ENCODE measurements around the gene POMT2. TPM values are rescaled to one million over a fixed set of nuclear protein-coding genes. Genes with fewer than 3 reads are reported as not detected.

POMT2 gene
- total RNA-seq, 3 donors from 2014 or later, result 16.8 to 30.3 (median 25.2) TPM

DNA sequence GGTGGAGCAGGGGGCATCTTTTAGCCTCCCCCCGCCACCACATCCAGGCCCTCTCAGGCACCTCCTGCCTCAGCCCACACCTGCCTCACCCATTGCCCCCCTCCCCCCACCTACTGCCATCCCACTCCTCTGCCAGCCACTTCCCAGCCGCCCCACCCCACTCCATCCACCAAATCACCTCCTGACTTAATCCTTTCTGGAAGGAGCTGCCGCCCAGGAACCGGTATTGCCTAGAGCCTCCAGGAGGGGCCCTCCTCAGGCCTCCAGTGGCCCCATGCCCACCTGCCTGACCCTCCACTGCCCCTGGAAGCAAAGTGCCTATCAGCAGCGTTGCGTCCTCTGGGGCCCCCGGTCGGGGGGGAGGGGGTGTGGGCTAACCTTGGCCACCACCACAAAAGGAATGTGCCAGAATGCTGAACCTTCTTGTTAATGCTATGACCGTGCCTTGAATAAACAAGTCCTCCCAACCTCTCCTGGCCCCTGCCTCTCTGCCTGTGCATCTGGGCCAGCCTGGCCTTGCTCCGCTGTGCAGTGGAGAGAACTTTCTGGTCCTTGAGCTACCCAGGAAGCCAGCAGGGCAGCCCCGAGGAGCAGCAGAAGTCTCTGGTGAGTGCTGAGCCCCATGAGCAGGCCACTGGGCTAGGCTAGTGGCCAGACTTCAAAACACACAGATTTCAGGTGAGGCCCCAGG is 61.5 kb downstream of the POMT2 start:
- no peaks in the 10 kb centered on the region for H3K9me3 ChIP-seq

GRCh38 chr14:77258566-77258965 is 62.1 kb downstream of the POMT2 start:
- H3K4me1 ChIP-seq, result no peaks in the 10 kb centered on the region
- no peak for TF ChIP-seq POLR2A (IDR thresholded peaks at IDR 0.05)
- TF ChIP-seq, protein P1, sequence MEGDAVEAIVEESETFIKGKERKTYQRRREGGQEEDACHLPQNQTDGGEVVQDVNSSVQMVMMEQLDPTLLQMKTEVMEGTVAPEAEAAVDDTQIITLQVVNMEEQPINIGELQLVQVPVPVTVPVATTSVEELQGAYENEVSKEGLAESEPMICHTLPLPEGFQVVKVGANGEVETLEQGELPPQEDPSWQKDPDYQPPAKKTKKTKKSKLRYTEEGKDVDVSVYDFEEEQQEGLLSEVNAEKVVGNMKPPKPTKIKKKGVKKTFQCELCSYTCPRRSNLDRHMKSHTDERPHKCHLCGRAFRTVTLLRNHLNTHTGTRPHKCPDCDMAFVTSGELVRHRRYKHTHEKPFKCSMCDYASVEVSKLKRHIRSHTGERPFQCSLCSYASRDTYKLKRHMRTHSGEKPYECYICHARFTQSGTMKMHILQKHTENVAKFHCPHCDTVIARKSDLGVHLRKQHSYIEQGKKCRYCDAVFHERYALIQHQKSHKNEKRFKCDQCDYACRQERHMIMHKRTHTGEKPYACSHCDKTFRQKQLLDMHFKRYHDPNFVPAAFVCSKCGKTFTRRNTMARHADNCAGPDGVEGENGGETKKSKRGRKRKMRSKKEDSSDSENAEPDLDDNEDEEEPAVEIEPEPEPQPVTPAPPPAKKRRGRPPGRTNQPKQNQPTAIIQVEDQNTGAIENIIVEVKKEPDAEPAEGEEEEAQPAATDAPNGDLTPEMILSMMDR (IDR thresholded peaks at IDR 0.05), result no peak
- TF ChIP-seq POLR2AphosphoS5 (IDR thresholded peaks at IDR 0.05), result no peak

More for the DNA sequence above, 61.5 kb downstream of the POMT2 start:
- DNase-seq (ENCODE audit: low spot score in 2 of 2), result no peak
- Histone ChIP-seq H3K27ac (no peak overlapping the region), H3K4me3 (no peak overlapping the region), H3K27me3 (no peaks in the 10 kb centered on the region), H3K36me3 (no peaks in the 10 kb centered on the region), H3K4me1 (no peaks in the 10 kb centered on the region)
- TF ChIP-seq POLR2AphosphoS5 (IDR thresholded peaks at IDR 0.05) (no peak), POLR2A (IDR thresholded peaks at IDR 0.05) (no peak)
- TF ChIP-seq, protein P1 (IDR thresholded peaks at IDR 0.05), result no peak
- intact Hi-C loops (cut with DNase I; ENCODE audit: low total_unique reads), result no loop called here

DNA sequence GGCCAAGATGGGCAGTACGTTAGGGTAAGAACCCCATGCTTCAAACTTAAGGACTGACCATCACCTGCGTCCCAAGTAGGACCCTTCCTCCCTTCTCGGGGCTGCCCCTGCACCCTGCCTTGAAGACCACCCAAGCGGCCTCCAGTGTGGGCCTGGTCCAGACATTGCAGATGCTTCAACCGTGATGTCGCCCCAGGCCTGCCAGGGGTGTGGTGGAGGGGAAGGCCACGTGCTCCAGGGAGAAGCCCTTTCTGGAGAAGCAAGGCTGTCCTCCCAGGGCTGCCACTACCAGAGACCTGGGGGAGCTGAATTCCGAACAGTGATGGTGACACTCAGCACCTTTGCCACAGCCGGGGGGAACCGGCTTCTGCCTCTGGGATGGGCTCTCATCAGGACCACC is 63.0 kb downstream of the POMT2 start:
- no peaks in the 10 kb centered on the region for H3K4me1 ChIP-seq
- DNase-seq (ENCODE audit: low spot score in 2 of 2), result no peak
- H3K27me3 ChIP-seq, result no peaks in the 10 kb centered on the region
- intact Hi-C loops (cut with DNase I; ENCODE audit: low total_unique reads), result no loop called here
- no peak overlapping the region for H3K4me3 ChIP-seq
- no peaks in the 10 kb centered on the region for H3K9me3 ChIP-seq
- no peaks in the 10 kb centered on the region for H3K36me3 ChIP-seq
- TF ChIP-seq POLR2AphosphoS5 (IDR thresholded peaks at IDR 0.05) (no peak), POLR2A (IDR thresholded peaks at IDR 0.05) (no peak)
- TF ChIP-seq, protein P1 (IDR thresholded peaks at IDR 0.05), result no peak
- H3K27ac ChIP-seq, result no peak overlapping the region

More at GRCh38 chr14:77258566-77258965, 62.1 kb downstream of the POMT2 start:
- intact Hi-C loops (cut with DNase I; ENCODE audit: low total_unique reads), result no loop called here
- no peak overlapping the region for H3K27ac ChIP-seq
- no peak for DNase-seq (ENCODE audit: low spot score in 2 of 2)
- H3K9me3 ChIP-seq, result no peaks in the 10 kb centered on the region
- H3K36me3 ChIP-seq, result no peaks in the 10 kb centered on the region
- no peaks in the 10 kb centered on the region for H3K27me3 ChIP-seq
- H3K4me3 ChIP-seq, result no peak overlapping the region

DNA sequence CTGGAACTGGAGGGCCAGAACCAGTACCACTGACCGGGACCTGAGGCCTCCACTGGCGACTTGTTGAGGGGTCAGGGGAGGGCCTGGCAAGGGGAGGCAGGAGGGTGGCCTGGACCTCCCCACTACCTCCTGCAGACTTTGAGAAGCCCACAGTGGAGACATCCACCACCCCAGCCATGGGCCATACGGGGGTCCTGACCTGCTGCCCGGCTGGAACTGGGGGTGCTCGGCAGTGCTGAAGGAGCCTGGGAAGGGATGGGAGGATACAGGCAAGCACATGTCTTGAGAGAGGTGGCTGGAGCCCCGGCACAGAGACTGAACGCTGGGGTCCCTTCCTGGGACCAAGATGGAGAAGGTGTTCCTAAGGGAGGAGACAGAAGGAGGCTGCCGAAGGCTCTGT is 64.0 kb downstream of the POMT2 start:
- intact Hi-C loops (cut with DNase I; ENCODE audit: low total_unique reads), result no loop called here
- H3K27me3 ChIP-seq, result no peaks in the 10 kb centered on the region

More for the DNA sequence above, 64.0 kb downstream of the POMT2 start:
- no peak overlapping the region for H3K4me3 ChIP-seq
- H3K9me3 ChIP-seq, result no peaks in the 10 kb centered on the region
- H3K4me1 ChIP-seq, result no peaks in the 10 kb centered on the region
- H3K36me3 ChIP-seq, result no peaks in the 10 kb centered on the region
- no peak overlapping the region for H3K27ac ChIP-seq
- DNase-seq (ENCODE audit: low spot score in 2 of 2), result no peak
- TF ChIP-seq POLR2A (IDR thresholded peaks at IDR 0.05), result no peak
- no peak for TF ChIP-seq POLR2AphosphoS5 (IDR thresholded peaks at IDR 0.05)
- TF ChIP-seq, protein P1 (IDR thresholded peaks at IDR 0.05), result no peak
